Measurements from ENCODE around the gene MRPL53. TPM values are rescaled to one million over a fixed set of nuclear protein-coding genes. Genes with fewer than 3 reads are reported as not detected.
"Not testable (repeated sequence)": the region's sequence is repeated elsewhere in the genome, so short reads cannot be mapped to it uniquely, and the experiment has no call there.

Gene MRPL53
- total and polyA plus RNA-seq, 2 of the 8 experiments (the other 6 are each of a cell fraction or from before 2014, with no cell fraction given) = 36.6 to 46.3 TPM

GRCh38 chr2:74483675-74484164 lies 11.2 kb upstream of the MRPL53 start:
- H3K23me2 ChIP-seq (ENCODE audit: low read depth, low read length); H2BK20ac ChIP-seq (ENCODE audit: low read length); H3K9me3 ChIP-seq (ENCODE audit: insufficient read depth in 2 of 2, low read depth in 1 of 2, low read length in 1 of 2); H3K14ac ChIP-seq (ENCODE audit: insufficient read length); H3K56ac ChIP-seq (replicated peaks; ENCODE audit: insufficient read length, low read depth, low read length); DNase-seq (ENCODE audit: low read depth in 1 of 2, low spot score in 2 of 2); H3K27me3 ChIP-seq (replicated peaks in 1 of 4; ENCODE audit: control insufficient read depth in 3 of 4, extremely low read depth in 1 of 4, insufficient read depth in 3 of 4, low read length in 3 of 4); H4K91ac ChIP-seq (replicated peaks; ENCODE audit: insufficient read length, low read length); H3K9ac ChIP-seq (replicated peaks in 1 of 4; ENCODE audit: extremely low read depth in 1 of 4, low read depth in 3 of 4, low read length in 3 of 4); H2BK5ac ChIP-seq (ENCODE audit: low read depth, low read length); H2AFZ ChIP-seq (ENCODE audit: low read length); H3K36me3 ChIP-seq (ENCODE audit: control insufficient read depth in 2 of 4, insufficient read depth in 4 of 4, low read length in 3 of 4); H3K18ac ChIP-seq (ENCODE audit: extremely low read depth, low read length); H3K4ac ChIP-seq (replicated peaks; ENCODE audit: insufficient read length, low read depth, low read length); H2BK12ac ChIP-seq (ENCODE audit: low read depth, low read length); H2BK120ac ChIP-seq (replicated peaks; ENCODE audit: low read depth, low read length); H3K4me1 ChIP-seq (replicated peaks in 1 of 4; ENCODE audit: control insufficient read depth in 3 of 4, insufficient read depth in 4 of 4, low read length in 3 of 4); H4K20me1 ChIP-seq (replicated peaks in 1 of 2; ENCODE audit: control insufficient read depth in 1 of 2, insufficient read depth in 2 of 2, low read length in 2 of 2); H3K27ac ChIP-seq (ENCODE audit: low read depth, low read length); FAIRE-seq; H3K79me2 ChIP-seq (ENCODE audit: control insufficient read depth in 1 of 2, insufficient read depth in 2 of 2, low read length in 2 of 2); H2AK5ac ChIP-seq (ENCODE audit: low read depth, low read length); H3K79me1 ChIP-seq (ENCODE audit: low read depth, low read length); H3K23ac ChIP-seq (ENCODE audit: insufficient read length); H2BK15ac ChIP-seq (ENCODE audit: low read length): not testable (repeated sequence)
- WGBS, 2 experiments (ENCODE audit: extremely low coverage in 1 of 2, insufficient coverage in 1 of 2, insufficient read length in 1 of 2, insufficient replicate concordance in 2 of 2, low coverage in 1 of 2, low lambda C conversion rate in 2 of 2, missing lambda C conversion rate in 1 of 2) = 90% methylated on average over 19 of the region's 19 CpGs; no CpG with 5 or more reads in 1 of the 2 experiments
- ChIA-PET CTCF (ENCODE audit: partially characterized antibody) (interaction anchor here (0.7 to 8.0 kb wide), 19 partner anchors 9 to 104 kb away, joined by 3 to 73 read pairs (median 10); partner anchors contain the start of genes INO80B, LBX2, MOGS and MRPL53), POLR2A (ENCODE audit: partially characterized antibody) (interaction anchor here (0.9 to 7.3 kb wide), 16 partner anchors 9 to 103 kb away, joined by 3 to 85 read pairs (median 8); partner anchors contain the start of genes AUP1, HTRA2, INO80B and LBX2)
- H3K4me3 ChIP-seq (ENCODE audit: extremely low read depth in 1 of 4, insufficient read depth in 2 of 4, low read depth in 3 of 4, low read length in 4 of 4) = peak overlapping the region; percentile 69 to 99 (median 93); a peak in 7 of 8 replicates
- TF ChIP-seq KDM1A (IDR thresholded peaks at IDR 0.05; ENCODE audit: borderline replicate concordance, low read length) = peak; percentile 79; the same call in 1 of the 2 replicates
- H4K5ac ChIP-seq (ENCODE audit: insufficient read length, low read depth, low read length) = peak overlapping the region; percentile 21
- H4K8ac ChIP-seq (ENCODE audit: extremely low read depth, insufficient read depth, low read length) = peak overlapping the region; percentile 89
- H3K4me2 ChIP-seq (ENCODE audit: insufficient read depth in 1 of 2, low read depth in 2 of 2, low read length in 2 of 2) = peak overlapping the region; percentile 98 to 100
